ENCODE measurements around the gene MT1F. TPM values are rescaled to one million over a fixed set of nuclear protein-coding genes. Genes with fewer than 3 reads are reported as not detected.

The MT1F gene
- total RNA-seq, 1 experiment from 2014 or later, result 2.1 TPM

GRCh38 chr16:56652600-56652999, 5.2 kb upstream of the MT1F start:
- CTCF ChIA-PET, result no interaction called here
- TF ChIP-seq SIN3A (IDR thresholded peaks at IDR 0.05; ENCODE audit: borderline replicate concordance, insufficient read depth, low read depth, low read length) (no peak), POLR2AphosphoS5 (IDR thresholded peaks at IDR 0.05; ENCODE audit: low read depth, low read length) (no peak), REST (IDR thresholded peaks at IDR 0.05; ENCODE audit: insufficient read depth in 1 of 2, low read depth in 2 of 2, low read length in 1 of 2) (no peak), CTCF (IDR thresholded peaks at IDR 0.05) (no peak), TCF7L2 (IDR thresholded peaks at IDR 0.05; ENCODE audit: low read depth, low read length) (no peak)
- no peaks in the 10 kb centered on the region for H3K4me1 ChIP-seq (ENCODE audit: control insufficient read depth, insufficient read depth, low read length)
- H3K27me3 ChIP-seq (ENCODE audit: control insufficient read depth, insufficient read depth, low read length), result no peaks in the 10 kb centered on the region
- intact Hi-C loops (cut with micrococcal nuclease; ENCODE audit: unreplicated experiment), result no loop called here
- DNase-seq (ENCODE audit: low read depth, low spot score) (no peak), ATAC-seq (no peak)
- in situ Hi-C loops (cut with HindIII; ENCODE audit: low pct_unique_long_range_greater_than_20kb, low sequenced_read_pairs), result no loop called here
- no peaks in the 10 kb centered on the region for H3K9me3 ChIP-seq (ENCODE audit: control insufficient read depth, insufficient read depth, low read depth, low read length)
- H3K36me3 ChIP-seq (ENCODE audit: control insufficient read depth, insufficient read depth, low read length), result no peaks in the 10 kb centered on the region
- H3K27ac ChIP-seq (ENCODE audit: low read length), result no peak overlapping the region
- no TSS peak for BruUV-seq (replicated peaks)
- no peak overlapping the region for H3K4me3 ChIP-seq (ENCODE audit: low read depth in 2 of 2, low read length in 2 of 2)
- POLR2A ChIA-PET, result no interaction called here

GRCh38 chr16:56653218-56653617, 4.5 kb upstream of the MT1F start:
- intact Hi-C loops (cut with micrococcal nuclease; ENCODE audit: unreplicated experiment) (no loop called here), in situ Hi-C loops (cut with HindIII; ENCODE audit: low pct_unique_long_range_greater_than_20kb, low sequenced_read_pairs) (no loop called here)
- Histone ChIP-seq H3K4me1 (ENCODE audit: control insufficient read depth, insufficient read depth, low read length) (peaks cover 2% of the 10 kb centered on the region; the same call in 1 of the 2 replicates), H3K9me3 (ENCODE audit: control insufficient read depth, insufficient read depth, low read depth, low read length) (no peaks in the 10 kb centered on the region), H3K4me3 (ENCODE audit: low read depth in 2 of 2, low read length in 2 of 2) (no peak overlapping the region), H3K27ac (ENCODE audit: low read length) (no peak overlapping the region), H3K27me3 (ENCODE audit: control insufficient read depth, insufficient read depth, low read length) (no peaks in the 10 kb centered on the region), H3K36me3 (ENCODE audit: control insufficient read depth, insufficient read depth, low read length) (no peaks in the 10 kb centered on the region)
- ATAC-seq (no peak), DNase-seq (ENCODE audit: low read depth, low spot score) (no peak)
- ChIA-PET CTCF (interaction anchor here (0.6 kb wide), 2 partner anchors 29 to 215 kb away, joined by 4 read pairs; no protein-coding TSS in a partner anchor), POLR2A (no interaction called here)
- TF ChIP-seq POLR2AphosphoS5 (IDR thresholded peaks at IDR 0.05; ENCODE audit: low read depth, low read length) (no peak), CTCF (IDR thresholded peaks at IDR 0.05) (no peak), TCF7L2 (IDR thresholded peaks at IDR 0.05; ENCODE audit: low read depth, low read length) (no peak), SIN3A (IDR thresholded peaks at IDR 0.05; ENCODE audit: borderline replicate concordance, insufficient read depth, low read depth, low read length) (no peak), REST (IDR thresholded peaks at IDR 0.05; ENCODE audit: insufficient read depth in 1 of 2, low read depth in 2 of 2, low read length in 1 of 2) (no peak)
- BruUV-seq (replicated peaks), result no TSS peak

Data from Panc1 (cell line).